Pulmonary artery endothelial cell (primary cell): ENCODE results near the gene MSANTD3. TPM values are rescaled to one million over a fixed set of nuclear protein-coding genes. Genes with fewer than 3 reads are reported as not detected.

Experiments used
- total RNA-seq: library from RNA; depleted of rRNA; stranded (reverse); fragments of >200 nt; gene quantifications from 2 replicates; pipeline ENCODE4 v1.2.3, GENCODE V29; 2014

MSANTD3 gene
- total RNA-seq, 1 donor from 2014 or later = 66.4 TPM

Other genes with a start within 250 kb of the MSANTD3 start
- 27.8 and 31.0 TPM in 2 replicates for gene TEX10, start 74.2 kb upstream of the MSANTD3 start, total RNA-seq
- 8.1 and 9.0 TPM in 2 replicates for gene TMEFF1, start 46.0 kb downstream of the MSANTD3 start, total RNA-seq
- gene CAVIN4, start 150.9 kb downstream of the MSANTD3 start, total RNA-seq = 1.1 and 1.4 TPM in 2 replicates